ENCODE results near the gene STX10. TPM values are rescaled to one million over a fixed set of nuclear protein-coding genes. Genes with fewer than 3 reads are reported as not detected.
A peak's percentile ranks its signal among the peaks of the same experiment; 100 is the strongest.

STX10 gene
- total and polyA plus RNA-seq, 9 of the 15 experiments (the other 6 are each of a cell fraction or from before 2014, with no cell fraction given) = 0.51 to 66.3 (median 31.0) TPM

DNA sequence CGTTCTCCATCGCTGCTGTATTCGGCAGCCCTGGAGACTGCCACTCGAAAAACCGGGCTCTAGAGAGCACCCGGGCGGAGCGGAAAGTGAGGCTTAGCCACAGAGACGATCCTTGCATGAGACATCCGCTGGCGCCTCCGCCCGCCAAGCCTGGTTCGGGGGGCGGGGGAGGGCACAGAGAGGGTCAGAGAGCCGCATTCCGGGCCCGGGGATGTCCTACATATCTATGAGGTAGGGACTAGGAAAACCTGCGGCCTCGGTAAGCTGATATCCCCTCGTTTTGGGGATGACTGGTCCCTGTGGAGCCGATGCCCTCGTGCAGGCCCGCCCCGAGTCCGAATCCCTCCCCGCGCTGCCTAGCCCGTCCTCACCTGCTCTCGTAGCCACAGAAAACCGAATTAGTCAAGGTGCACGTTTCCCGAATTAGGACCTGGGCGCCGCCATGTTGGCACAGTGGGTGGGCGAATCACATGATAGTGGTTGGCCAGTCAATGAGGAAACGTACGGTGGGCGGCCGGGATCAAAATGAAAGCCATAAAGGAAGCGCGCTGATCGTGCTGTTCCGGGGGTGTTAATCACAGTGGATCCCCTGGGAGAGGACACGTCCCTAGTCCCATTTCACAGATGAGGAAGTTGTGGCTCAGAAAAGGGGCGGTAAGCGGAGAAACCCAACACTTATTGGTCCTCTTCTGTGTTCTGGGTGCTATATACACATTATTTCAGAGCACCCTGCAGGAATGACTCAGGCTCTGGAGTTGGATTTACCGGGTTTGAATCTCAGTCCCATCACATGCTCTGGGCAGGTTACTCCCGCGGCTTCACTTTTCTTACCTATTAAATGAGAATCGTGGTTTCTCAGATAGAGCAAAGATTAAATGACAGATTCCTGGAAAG is 33.6 kb downstream of the STX10 start, which contains the start of gene TRMT1 (continued):
- TF ChIP-seq, protein P1, sequence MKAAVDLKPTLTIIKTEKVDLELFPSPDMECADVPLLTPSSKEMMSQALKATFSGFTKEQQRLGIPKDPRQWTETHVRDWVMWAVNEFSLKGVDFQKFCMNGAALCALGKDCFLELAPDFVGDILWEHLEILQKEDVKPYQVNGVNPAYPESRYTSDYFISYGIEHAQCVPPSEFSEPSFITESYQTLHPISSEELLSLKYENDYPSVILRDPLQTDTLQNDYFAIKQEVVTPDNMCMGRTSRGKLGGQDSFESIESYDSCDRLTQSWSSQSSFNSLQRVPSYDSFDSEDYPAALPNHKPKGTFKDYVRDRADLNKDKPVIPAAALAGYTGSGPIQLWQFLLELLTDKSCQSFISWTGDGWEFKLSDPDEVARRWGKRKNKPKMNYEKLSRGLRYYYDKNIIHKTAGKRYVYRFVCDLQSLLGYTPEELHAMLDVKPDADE (conservative IDR thresholded peaks at IDR 0.05; ENCODE audit: control insufficient read depth, low read depth, low read length) = peak; percentile 95
- peak; percentile 89 for TF ChIP-seq RBBP5 (IDR thresholded peaks at IDR 0.05; ENCODE audit: borderline replicate concordance, insufficient read depth, low read length, poor library complexity, severe bottlenecking)
- TF ChIP-seq POLR2A (conservative IDR thresholded peaks at IDR 0.05) = peak; percentile 70; the same call in 1 of the 2 replicates
- peak; percentile 69 for TF ChIP-seq CXXC5 (CRISPR knock-in tag; IDR thresholded peaks at IDR 0.05)
- TF ChIP-seq JUN (IDR thresholded peaks at IDR 0.05; ENCODE audit: borderline replicate concordance, low read depth, low read length) = peak; percentile 82; the same call in 1 of the 2 replicates
- TF ChIP-seq JUN (CRISPR knock-in tag; IDR thresholded peaks at IDR 0.05; ENCODE audit: borderline replicate concordance) = no peak; the same call in 1 of the 2 replicates
- 0 out of 2 replicates have a peak, but pooled peaks have one; percentile 21 for TF ChIP-seq SMARCE1 (IDR thresholded peaks at IDR 0.05)
- peak; percentile 57; the same call in 1 of the 2 replicates for TF ChIP-seq PHF8 (IDR thresholded peaks at IDR 0.05; ENCODE audit: borderline replicate concordance, low read length)
- TF ChIP-seq POLR2H (tag; IDR thresholded peaks at IDR 0.05; ENCODE audit: low read depth) = 0 out of 2 replicates have a peak, but pooled peaks have one; percentile 32
- 0 out of 2 replicates have a peak, but pooled peaks have one; percentile 29 for TF ChIP-seq GTF2E2 (tag; IDR thresholded peaks at IDR 0.05)
- TF ChIP-seq NEUROD1 (IDR thresholded peaks at IDR 0.05; ENCODE audit: borderline replicate concordance, low read depth, low read length, partially characterized antibody) = peak; percentile 93
- no peak for TF ChIP-seq KLF6 (CRISPR knock-in tag; IDR thresholded peaks at IDR 0.05; ENCODE audit: borderline replicate concordance)
- peak; percentile 20; the same call in 1 of the 2 replicates for TF ChIP-seq ZNF436 (CRISPR knock-in tag; IDR thresholded peaks at IDR 0.05)
- no peak for TF ChIP-seq TCF7L2 (IDR thresholded peaks at IDR 0.05; ENCODE audit: low read depth, low read length)
- TF ChIP-seq, protein P2, sequence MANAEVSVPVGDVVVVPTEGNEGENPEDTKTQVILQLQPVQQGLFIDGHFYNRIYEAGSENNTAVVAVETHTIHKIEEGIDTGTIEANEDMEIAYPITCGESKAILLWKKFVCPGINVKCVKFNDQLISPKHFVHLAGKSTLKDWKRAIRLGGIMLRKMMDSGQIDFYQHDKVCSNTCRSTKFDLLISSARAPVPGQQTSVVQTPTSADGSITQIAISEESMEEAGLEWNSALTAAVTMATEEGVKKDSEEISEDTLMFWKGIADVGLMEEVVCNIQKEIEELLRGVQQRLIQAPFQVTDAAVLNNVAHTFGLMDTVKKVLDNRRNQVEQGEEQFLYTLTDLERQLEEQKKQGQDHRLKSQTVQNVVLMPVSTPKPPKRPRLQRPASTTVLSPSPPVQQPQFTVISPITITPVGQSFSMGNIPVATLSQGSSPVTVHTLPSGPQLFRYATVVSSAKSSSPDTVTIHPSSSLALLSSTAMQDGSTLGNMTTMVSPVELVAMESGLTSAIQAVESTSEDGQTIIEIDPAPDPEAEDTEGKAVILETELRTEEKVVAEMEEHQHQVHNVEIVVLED (CRISPR knock-in tag; IDR thresholded peaks at IDR 0.05) = no peak
- TF ChIP-seq CBX1 (IDR thresholded peaks at IDR 0.05; ENCODE audit: low read depth) = peak; percentile 63; the same call in 1 of the 2 replicates
- TF ChIP-seq, protein P3, sequence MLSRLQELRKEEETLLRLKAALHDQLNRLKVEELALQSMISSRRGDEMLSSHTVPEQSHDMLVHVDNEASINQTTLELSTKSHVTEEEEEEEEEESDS (CRISPR knock-in tag; IDR thresholded peaks at IDR 0.05) = no peak
- TF ChIP-seq NR2C1 (IDR thresholded peaks at IDR 0.05) = 0 out of 2 replicates have a peak, but pooled peaks have one; percentile 34
- TF ChIP-seq NR2C1 (tag; IDR thresholded peaks at IDR 0.05) = no peak
- no peak for TF ChIP-seq NR1H2 (CRISPR knock-in tag; IDR thresholded peaks at IDR 0.05)
- peak; percentile 93 to 98 for TF ChIP-seq KDM1A (IDR thresholded peaks at IDR 0.05)
- TF ChIP-seq MEF2D (tag; conservative IDR thresholded peaks at IDR 0.05; ENCODE audit: low read depth) = peak; percentile 34; the same call in 1 of the 2 replicates
- TF ChIP-seq MAFG (tag; conservative IDR thresholded peaks at IDR 0.05) = peak; percentile 86
- TF ChIP-seq RBM39 (optimal IDR thresholded peaks at IDR 0.05; ENCODE audit: low read depth, low read length) = peak; percentile 35
- TF ChIP-seq FOXJ3 (CRISPR knock-in tag; IDR thresholded peaks at IDR 0.05) = no peak

Data from K562 (cell line).